ENCODE data around the gene S1PR1.

Gene S1PR1

DNA sequence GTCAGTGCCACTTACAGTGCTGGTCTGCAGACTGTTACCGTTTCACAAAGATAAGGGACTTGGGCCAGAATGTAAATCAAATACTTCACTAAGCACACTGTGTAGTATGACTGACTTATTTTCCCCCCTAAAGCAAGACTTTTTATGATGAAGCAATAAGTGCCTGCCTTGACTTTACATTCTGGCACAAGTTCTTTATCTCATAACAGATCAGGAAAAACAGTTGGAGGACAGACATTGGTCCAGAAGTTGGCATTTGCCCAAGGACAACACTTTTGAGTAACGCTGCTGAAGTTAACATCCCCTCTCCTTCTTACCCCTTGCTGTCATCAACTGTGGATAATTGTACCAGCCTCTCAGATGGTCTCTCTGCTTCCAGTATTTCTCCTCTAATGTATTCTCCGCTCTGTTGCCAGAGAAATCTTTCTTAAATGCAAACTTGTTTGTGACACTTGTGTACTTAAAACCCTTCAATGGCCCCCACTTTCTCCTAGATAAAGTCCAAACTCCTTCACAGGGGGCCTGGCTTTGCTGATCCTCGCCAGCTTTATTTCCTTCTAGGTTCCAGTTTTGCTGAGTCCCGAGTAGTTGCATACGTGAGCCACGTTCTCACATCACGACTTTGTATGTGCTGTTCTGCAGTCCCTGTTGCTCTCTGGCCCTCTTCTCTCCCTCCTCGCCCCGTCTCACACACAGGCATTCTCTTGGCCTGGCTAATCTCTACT is 45.7 kb downstream of the S1PR1 start:
- DNase-seq: no peak

GRCh38 chr1:101283443-101283842 is 46.6 kb downstream of the S1PR1 start:
- DNase-seq: no peak

GRCh38 chr1:101284021-101284420 is 47.2 kb downstream of the S1PR1 start:
- DNase-seq: no peak

DNA sequence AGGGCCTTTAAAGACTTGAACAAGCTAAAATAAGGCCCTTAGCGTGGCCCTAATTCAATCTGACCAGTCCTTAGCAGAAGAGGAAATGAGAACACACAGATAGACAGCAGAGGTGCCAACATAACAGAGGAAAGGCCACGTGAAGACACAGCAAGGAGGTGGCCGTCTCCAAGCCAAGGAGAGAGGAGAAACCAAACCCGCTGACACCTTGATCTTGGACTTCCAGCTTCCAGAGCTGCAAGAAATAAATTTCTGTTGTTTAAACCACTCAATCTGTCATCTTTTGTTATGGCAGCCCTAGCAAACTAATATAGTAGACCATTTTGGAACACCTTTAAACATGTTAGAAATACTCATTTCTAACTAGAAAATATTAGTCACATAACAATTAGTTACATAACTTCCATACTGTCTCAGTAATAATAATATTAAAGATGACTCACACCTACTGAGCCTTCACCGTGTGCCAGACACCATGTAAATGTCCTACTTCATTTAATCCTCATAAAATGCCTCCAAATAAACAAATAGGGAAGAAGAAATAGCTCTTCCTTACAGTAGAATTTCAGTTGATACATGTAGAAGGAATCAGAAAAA is 47.9 kb downstream of the S1PR1 start:
- DNase-seq: no peak

GRCh38 chr1:101285922-101286570 is 49.2 kb downstream of the S1PR1 start:
- no peak for DNase-seq

GRCh38 chr1:101288491-101288944 is 51.7 kb downstream of the S1PR1 start:
- peak; percentile 51 for DNase-seq

DNA sequence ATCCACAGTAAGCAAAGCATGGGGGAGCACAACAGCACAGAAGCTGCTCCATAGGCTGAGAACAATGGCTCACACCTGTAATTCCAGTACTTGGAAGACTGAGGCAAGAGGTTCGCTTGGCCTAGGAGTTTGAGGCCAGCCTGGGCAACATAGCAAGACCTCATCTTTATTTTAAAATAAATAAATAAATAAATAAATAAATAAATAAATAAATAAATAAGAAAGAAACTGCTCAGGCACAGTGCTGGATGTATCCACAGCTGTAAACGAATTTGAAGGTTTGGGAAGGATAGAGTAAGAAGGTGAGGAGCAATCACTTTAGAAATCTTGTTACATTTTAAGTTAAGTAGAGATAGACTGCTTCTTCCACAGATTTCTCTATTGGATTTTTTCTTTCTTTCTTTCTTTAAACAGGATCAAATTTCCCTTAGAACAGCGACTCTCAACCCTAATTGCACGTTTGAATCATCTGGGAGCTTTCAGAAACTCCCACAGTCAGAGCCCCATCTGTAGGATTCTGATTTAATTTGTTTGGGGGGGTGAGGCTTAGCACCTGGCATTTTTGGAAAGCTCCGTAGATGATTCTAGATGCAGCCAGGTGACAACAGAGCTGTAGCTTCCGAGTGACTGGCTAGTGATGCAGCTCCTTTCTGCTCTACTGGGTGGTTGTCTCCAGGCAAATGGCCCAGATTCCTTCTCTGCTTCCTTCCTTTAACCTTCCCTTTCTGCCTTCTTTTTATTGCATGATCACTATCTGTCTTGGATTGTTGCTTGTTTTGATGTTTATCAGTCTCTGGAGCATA is 53.5 kb downstream of the S1PR1 start:
- DNase-seq: no peak
